GM18907 (cell line): ENCODE results near the gene ATP5ME.

Experiments used
- ATAC-seq: cut with Tn5 transposase; IDR thresholded peaks from one replicate; pipeline ENCODE4 v1.9.1; 2021; ENCODE audit warnings: mild to moderate bottlenecking, moderate library complexity; ENCODE audit not compliant: unreplicated experiment

Gene ATP5ME

GRCh38 chr4:623914-624566 lies 50.0 kb downstream of the ATP5ME start:
- ATAC-seq: no peak

DNA sequence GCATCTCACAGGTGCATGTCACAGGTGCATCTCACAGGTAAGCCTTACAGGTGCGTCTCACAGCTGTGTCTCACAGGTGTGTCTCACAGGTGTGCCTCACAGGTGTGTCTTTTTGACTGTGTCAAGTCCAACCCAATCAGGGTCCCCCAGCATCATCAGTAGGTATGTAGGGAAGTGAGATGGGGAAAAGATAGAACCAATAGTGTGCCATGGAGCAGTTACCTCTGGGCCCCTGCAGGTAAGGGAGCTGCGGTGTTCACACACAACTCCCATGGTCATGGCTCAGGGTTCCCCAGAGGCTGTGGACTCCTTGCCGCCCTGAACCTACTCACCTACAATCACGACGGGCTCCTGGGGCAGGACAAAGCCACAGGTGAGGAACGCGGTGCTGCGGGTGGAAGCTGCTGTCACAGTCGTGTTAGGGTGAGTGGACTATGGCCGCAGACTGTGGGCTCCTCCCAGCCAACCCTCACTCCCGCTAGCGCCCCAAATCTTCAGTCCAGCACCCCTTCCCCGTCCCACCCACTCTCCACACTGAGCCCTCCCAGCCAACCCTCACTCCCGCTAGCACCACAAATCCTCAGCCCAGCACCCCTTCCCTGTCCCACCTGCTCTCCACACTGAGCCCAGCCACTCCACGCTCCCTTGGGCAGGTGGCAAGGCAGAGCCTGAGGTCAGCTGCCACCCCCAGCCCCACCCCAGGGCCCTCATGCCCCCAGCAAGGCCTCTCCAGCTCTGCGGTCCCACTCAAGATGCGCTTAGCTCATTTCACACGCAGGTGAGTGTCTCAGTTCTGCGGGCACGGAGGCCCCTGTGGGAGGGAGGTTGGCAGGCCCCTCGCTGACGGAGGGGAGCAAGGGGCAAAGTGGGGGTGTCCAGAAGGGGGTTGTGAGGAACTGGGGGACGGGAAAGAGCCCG lies 50.8 kb downstream of the ATP5ME start:
- no peak for ATAC-seq
